GM23248 (cell line): Measurements from ENCODE around the gene NEMF.

Source experiments
- EZH2 ChIP-seq: fragments of 200-600 bp; sonication (generic); IDR thresholded peaks from 2 replicates; pipeline ENCODE4 v1.6.1; 2018; ENCODE audit warnings: antibody characterized with exemption, mild to moderate bottlenecking; ENCODE audit not compliant: insufficient read depth, poor library complexity, severe bottlenecking
- EZH2phosphoT487 ChIP-seq: fragments of 200-600 bp; sonication (generic); IDR thresholded peaks from 2 replicates; pipeline ENCODE4 v1.6.1; 2018; ENCODE audit warnings: antibody characterized with exemption, moderate library complexity, mild to moderate bottlenecking, low read depth; ENCODE audit not compliant: insufficient read depth

GRCh38 chr14:49876563-49877127 lies 24.1 kb upstream of the NEMF start:
- no peak for TF ChIP-seq EZH2
- TF ChIP-seq EZH2phosphoT487: no peak
